Measurements from ENCODE around the gene CDKL4.
"Not testable (repeated sequence)": the region's sequence is repeated elsewhere in the genome, so short reads cannot be mapped to it uniquely, and the experiment has no call there.

The CDKL4 gene

GRCh38 chr2:39243469-39244123 is at the start of gene CDKL4:
Gene CDKL4 (minus strand): TSS chr2:39243970.
- DNase-seq (ENCODE audit: low read depth): no peak

GRCh38 chr2:39290433-39290832 is 46.7 kb upstream of the CDKL4 start:
- no peak for DNase-seq (ENCODE audit: low read depth)

- no peak for DNase-seq (ENCODE audit: low read depth)
These were observed 45.8 kb upstream of the CDKL4 start for GRCh38 chr2:39289609-39290008.

GRCh38 chr2:39283561-39283960 is 39.8 kb upstream of the CDKL4 start:
- DNase-seq (ENCODE audit: low read depth): no peak

- no peak for DNase-seq (ENCODE audit: low read depth)
These were observed 37.6 kb upstream of the CDKL4 start for GRCh38 chr2:39281391-39281790.

- DNase-seq (ENCODE audit: low read depth): no peak
These were observed 31.2 kb upstream of the CDKL4 start for GRCh38 chr2:39275016-39275415.

GRCh38 chr2:39269941-39270340 is 26.2 kb upstream of the CDKL4 start:
- DNase-seq (ENCODE audit: low read depth): no peak

- no peak for DNase-seq (ENCODE audit: low read depth)
These were observed 23.2 kb upstream of the CDKL4 start for GRCh38 chr2:39266916-39267434.

GRCh38 chr2:39266139-39266805 is 22.5 kb upstream of the CDKL4 start:
- DNase-seq (ENCODE audit: low read depth): no peak

GRCh38 chr2:39265315-39265714 is 21.5 kb upstream of the CDKL4 start:
- DNase-seq (ENCODE audit: low read depth): no peak

GRCh38 chr2:39264733-39265132 is 21.0 kb upstream of the CDKL4 start:
- no peak for DNase-seq (ENCODE audit: low read depth)

GRCh38 chr2:39260087-39260486 is 16.3 kb upstream of the CDKL4 start:
- DNase-seq (ENCODE audit: low read depth): no peak

GRCh38 chr2:39256040-39256439 is 12.3 kb upstream of the CDKL4 start:
- DNase-seq (ENCODE audit: low read depth): no peak

- no peak for DNase-seq (ENCODE audit: low read depth)
These were observed 9.2 kb upstream of the CDKL4 start for GRCh38 chr2:39252888-39253518.

GRCh38 chr2:39247512-39248043 is 3.8 kb upstream of the CDKL4 start:
- DNase-seq (ENCODE audit: low read depth): no peak

- DNase-seq (ENCODE audit: low read depth): no peak
These were observed 2.7 kb upstream of the CDKL4 start for GRCh38 chr2:39246382-39246980.

GRCh38 chr2:39244963-39245625 is 1.3 kb upstream of the CDKL4 start:
- DNase-seq (ENCODE audit: low read depth): not testable (repeated sequence)

GRCh38 chr2:39244241-39244862 is 582 bp upstream of the CDKL4 start:
- not testable (repeated sequence) for DNase-seq (ENCODE audit: low read depth)

- no peak for DNase-seq (ENCODE audit: low read depth)
These were observed 2.2 kb downstream of the CDKL4 start for GRCh38 chr2:39241588-39241987.

GRCh38 chr2:39240758-39241157 is 3.0 kb downstream of the CDKL4 start:
- no peak for DNase-seq (ENCODE audit: low read depth)

GRCh38 chr2:39234754-39235153 is 9.0 kb downstream of the CDKL4 start:
- DNase-seq (ENCODE audit: low read depth): no peak
